GM12873 (cell line): ENCODE measurements around the gene TLK2.

Experiments used
- CTCF ChIP-seq: IDR thresholded peaks from 2 replicates; pipeline ENCODE4 v1.5.1; 2012; ENCODE audit warnings: low read depth, mild to moderate bottlenecking, moderate library complexity, low read length, control low read depth; ENCODE audit not compliant: insufficient read depth; ENCODE audit errors: missing control alignments

The TLK2 gene

GRCh38 chr17:62652251-62653001, 173.8 kb downstream of the TLK2 start:
- TF ChIP-seq CTCF, result no peak

- TF ChIP-seq CTCF, result no peak
These were observed 174.6 kb downstream of the TLK2 start for GRCh38 chr17:62653002-62653825.

GRCh38 chr17:62653826-62654761, 175.5 kb downstream of the TLK2 start:
- TF ChIP-seq CTCF, result no peak

GRCh38 chr17:62655656-62656055, 177.0 kb downstream of the TLK2 start:
- no peak for TF ChIP-seq CTCF

GRCh38 chr17:62656446-62656845, 177.8 kb downstream of the TLK2 start:
- TF ChIP-seq CTCF, result no peak

- no peak for TF ChIP-seq CTCF
These were observed 178.6 kb downstream of the TLK2 start for GRCh38 chr17:62657145-62657665.
